GM18951 (cell line): ENCODE results near the gene CDC40.

Experiments used
- POLR2A ChIP-seq: IDR thresholded peaks from 4 replicates; pipeline ENCODE4 v1.6.1; 2011; ENCODE audit warnings: mild to moderate bottlenecking; ENCODE audit not compliant: insufficient read length, insufficient read depth; ENCODE audit errors: extremely low read depth
- in situ Hi-C: fragments of 300-500 bp; cut with MboI; formaldehyde crosslinking; loops from one replicate; pipeline ENCODE4 v1.12.0; 2022; ENCODE audit warnings: low sequenced_read_pairs, mixed read lengths, inconsistent platforms; ENCODE audit not compliant: unreplicated experiment

The CDC40 gene

GRCh38 chr6:110180228-110181008 is at the start of gene CDC40:
TSS of gene CDC40 (plus strand) at chr6:110180427. CDS start at chr6:110180445, 18 bp downstream.
- peak; percentile 76 for TF ChIP-seq POLR2A
- in situ Hi-C loops, result no loop called here

- TF ChIP-seq POLR2A, result no peak
- in situ Hi-C loops, result no loop called here
Observed at GRCh38 chr6:110137924-110138887, 42.0 kb upstream of the CDC40 start.

- TF ChIP-seq POLR2A, result no peak
- in situ Hi-C loops, result no loop called here
Observed at GRCh38 chr6:110139052-110139451, 41.2 kb upstream of the CDC40 start.

GRCh38 chr6:110140650-110141049 is 39.6 kb upstream of the CDC40 start:
- in situ Hi-C loops, result no loop called here

GRCh38 chr6:110147870-110148269 is 32.4 kb upstream of the CDC40 start:
- in situ Hi-C loops, result no loop called here
- TF ChIP-seq POLR2A, result no peak

More at GRCh38 chr6:110140650-110141049, 39.6 kb upstream of the CDC40 start:
- TF ChIP-seq POLR2A, result no peak

- in situ Hi-C loops, result no loop called here
- TF ChIP-seq POLR2A, result no peak
Observed at GRCh38 chr6:110158479-110158878, 21.7 kb upstream of the CDC40 start.

- in situ Hi-C loops, result no loop called here
- no peak for TF ChIP-seq POLR2A
Observed at GRCh38 chr6:110170081-110170480, 10.1 kb upstream of the CDC40 start.

- in situ Hi-C loops, result no loop called here
- TF ChIP-seq POLR2A, result no peak
Observed at GRCh38 chr6:110173506-110174132, 6.6 kb upstream of the CDC40 start.

GRCh38 chr6:110178626-110179405 is 1.4 kb upstream of the CDC40 start:
- TF ChIP-seq POLR2A, result no peak
- in situ Hi-C loops, result no loop called here

GRCh38 chr6:110179406-110180227 is 610 bp upstream of the CDC40 start, which contains the start of gene WASF1:
TSS of gene WASF1 (minus strand) at chr6:110179670. CDS start at chr6:110127601, 52,069 bp downstream.
- TF ChIP-seq POLR2A, result no peak
- in situ Hi-C loops, result no loop called here

GRCh38 chr6:110181131-110182030 is 1.2 kb downstream of the CDC40 start:
- TF ChIP-seq POLR2A, result no peak
- in situ Hi-C loops, result no loop called here
